H1 (cell line): ENCODE data around the gene NHEJ1.

Experiments
- EP300 ChIP-seq, 2 experiments: IDR thresholded peaks; 1 replicate in 1 of 2; 2 replicates in 1 of 2; pipeline ENCODE4 v1.6.1; 2011 to 2012; ENCODE audit warnings: low read depth in 2 of 2, low read length in 2 of 2, mild to moderate bottlenecking in 2 of 2, borderline replicate concordance in 1 of 2, inconsistent platforms in 1 of 2, moderate library complexity in 1 of 2
- GTF2F1 ChIP-seq: IDR thresholded peaks from 2 replicates; pipeline ENCODE4 v1.6.1; 2012; ENCODE audit warnings: low read depth, low read length, improper control_type of control experiment, borderline replicate concordance
- MAX ChIP-seq: IDR thresholded peaks from 2 replicates; pipeline ENCODE4 v1.6.1; 2012; ENCODE audit warnings: inconsistent platforms
- SUZ12 ChIP-seq: fragments of 200-600 bp; sonication (generic); IDR thresholded peaks from 2 replicates; pipeline ENCODE4 v1.6.1; 2012; ENCODE audit warnings: mild to moderate bottlenecking, inconsistent platforms, low read length, moderate library complexity, mixed read lengths
- YY1 ChIP-seq: IDR thresholded peaks from 2 replicates; pipeline ENCODE4 v1.6.1; 2011; ENCODE audit warnings: low read depth, mild to moderate bottlenecking, low read length
- TF ChIP-seq, protein P1 (sequence below), 3 experiments: IDR thresholded peaks; 1 replicate in 2 of 3; 2 replicates in 1 of 3; pipeline versions ENCODE4 v1.5.1 to v1.6.1; 2011; ENCODE audit warnings: low read length in 3 of 3, mild to moderate bottlenecking in 3 of 3, inconsistent platforms in 2 of 3, low read depth in 1 of 3, moderate library complexity in 1 of 3; ENCODE audit not compliant: insufficient read depth in 1 of 3; ENCODE audit errors: control extremely low read depth in 1 of 3

GRCh38 chr2:219099329-219099728 is 61.3 kb downstream of the NHEJ1 start:
- TF ChIP-seq YY1 (no peak), EP300 (IDR thresholded peaks at IDR 0.05; ENCODE audit: borderline replicate concordance in 1 of 2, low read depth in 2 of 2, low read length in 2 of 2) (no peak), GTF2F1 (no peak), SUZ12 (no peak), MAX (no peak)
- TF ChIP-seq, protein P1, sequence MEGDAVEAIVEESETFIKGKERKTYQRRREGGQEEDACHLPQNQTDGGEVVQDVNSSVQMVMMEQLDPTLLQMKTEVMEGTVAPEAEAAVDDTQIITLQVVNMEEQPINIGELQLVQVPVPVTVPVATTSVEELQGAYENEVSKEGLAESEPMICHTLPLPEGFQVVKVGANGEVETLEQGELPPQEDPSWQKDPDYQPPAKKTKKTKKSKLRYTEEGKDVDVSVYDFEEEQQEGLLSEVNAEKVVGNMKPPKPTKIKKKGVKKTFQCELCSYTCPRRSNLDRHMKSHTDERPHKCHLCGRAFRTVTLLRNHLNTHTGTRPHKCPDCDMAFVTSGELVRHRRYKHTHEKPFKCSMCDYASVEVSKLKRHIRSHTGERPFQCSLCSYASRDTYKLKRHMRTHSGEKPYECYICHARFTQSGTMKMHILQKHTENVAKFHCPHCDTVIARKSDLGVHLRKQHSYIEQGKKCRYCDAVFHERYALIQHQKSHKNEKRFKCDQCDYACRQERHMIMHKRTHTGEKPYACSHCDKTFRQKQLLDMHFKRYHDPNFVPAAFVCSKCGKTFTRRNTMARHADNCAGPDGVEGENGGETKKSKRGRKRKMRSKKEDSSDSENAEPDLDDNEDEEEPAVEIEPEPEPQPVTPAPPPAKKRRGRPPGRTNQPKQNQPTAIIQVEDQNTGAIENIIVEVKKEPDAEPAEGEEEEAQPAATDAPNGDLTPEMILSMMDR (IDR thresholded peaks at IDR 0.05; ENCODE audit: control extremely low read depth in 1 of 3, insufficient read depth in 1 of 3, low read depth in 1 of 3, low read length in 3 of 3), result no peak
